Kidney tubule cell (primary cell): ENCODE measurements around the gene COMMD2.

ENCODE experiments used
- DNase-seq: peaks from one replicate; pipeline ENCODE4 v3.0.0-alpha.2; 2018; ENCODE audit warnings: low spot score

The COMMD2 gene

DNA sequence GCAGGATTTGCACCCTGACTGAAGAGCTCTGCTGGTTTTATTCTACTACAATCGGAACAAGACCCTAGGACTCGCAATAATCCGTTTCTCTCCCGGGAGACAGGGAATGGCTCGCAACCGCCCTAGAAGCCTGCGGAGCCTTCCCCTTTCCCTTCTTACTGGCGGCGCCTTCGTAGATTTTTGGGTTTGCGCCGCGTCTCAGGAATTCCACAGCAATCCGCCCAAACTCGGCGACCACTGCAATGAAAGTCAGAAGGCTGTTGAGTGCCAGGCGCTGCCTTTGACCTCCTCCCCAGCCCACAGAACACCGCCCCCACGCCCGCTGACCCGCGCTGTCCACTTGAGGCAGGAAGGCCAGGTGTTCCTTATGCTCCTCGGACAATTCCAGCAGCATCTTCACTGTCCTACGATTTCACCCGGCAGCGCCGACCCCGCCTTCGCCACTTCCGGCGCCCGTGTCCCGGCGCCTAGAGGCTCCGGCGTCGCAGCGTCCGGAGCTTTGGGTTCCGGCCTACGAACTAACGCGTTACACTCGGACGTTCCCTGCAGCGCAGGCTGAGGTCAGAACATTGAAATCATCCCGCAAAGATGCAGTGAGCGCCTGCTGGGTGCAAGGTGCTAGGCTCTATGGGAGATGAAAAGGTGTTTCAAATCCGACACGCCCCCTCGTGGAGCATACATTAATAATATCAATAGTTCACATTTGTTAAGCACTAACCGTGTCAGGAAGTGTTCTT lies at the start of gene COMMD2:
Gene COMMD2, minus strand, starts transcription at position 439 of the 737 bp plus-strand sequence. Its CDS starts 45 bp downstream, at position 394.
- peak; percentile 95 for DNase-seq

DNA sequence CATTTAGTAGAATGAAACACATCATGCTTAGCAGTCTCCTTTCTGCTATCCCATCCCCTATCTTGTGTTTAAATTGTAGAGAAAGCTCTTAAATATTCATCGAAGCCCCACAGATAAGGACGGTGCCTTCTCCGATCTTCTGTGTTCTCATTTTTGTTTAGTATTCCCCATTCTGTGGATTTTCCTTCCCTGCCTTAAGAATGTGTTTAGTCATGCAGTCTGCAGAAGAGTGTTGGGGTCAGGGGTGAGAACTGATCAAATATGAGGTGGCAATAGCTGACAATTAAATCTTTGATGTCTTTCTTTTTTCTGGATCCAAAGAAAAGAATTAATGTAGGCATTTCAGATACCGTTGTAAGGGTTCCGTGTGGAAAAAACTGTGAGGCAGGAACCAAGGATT lies 49.4 kb upstream of the COMMD2 start:
- DNase-seq: no peak

DNA sequence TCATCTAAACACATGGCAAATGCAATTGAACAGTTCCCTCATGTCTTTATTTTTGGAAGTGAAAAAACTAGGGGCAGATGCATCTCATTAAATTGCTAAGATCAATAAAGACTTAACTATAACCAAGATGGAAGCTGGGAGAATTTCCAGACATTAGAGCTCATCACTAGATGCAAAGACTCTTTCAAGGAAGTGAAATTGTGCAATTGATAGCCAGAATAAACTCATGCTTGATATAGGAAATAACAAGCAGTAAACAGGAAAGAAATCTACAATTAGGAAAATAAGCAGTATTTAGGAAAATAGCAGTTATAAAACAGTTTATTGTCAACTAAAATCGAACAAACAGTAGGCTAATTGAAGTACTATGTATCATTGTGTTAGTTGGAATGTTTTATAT lies 48.9 kb upstream of the COMMD2 start:
- no peak for DNase-seq

DNA sequence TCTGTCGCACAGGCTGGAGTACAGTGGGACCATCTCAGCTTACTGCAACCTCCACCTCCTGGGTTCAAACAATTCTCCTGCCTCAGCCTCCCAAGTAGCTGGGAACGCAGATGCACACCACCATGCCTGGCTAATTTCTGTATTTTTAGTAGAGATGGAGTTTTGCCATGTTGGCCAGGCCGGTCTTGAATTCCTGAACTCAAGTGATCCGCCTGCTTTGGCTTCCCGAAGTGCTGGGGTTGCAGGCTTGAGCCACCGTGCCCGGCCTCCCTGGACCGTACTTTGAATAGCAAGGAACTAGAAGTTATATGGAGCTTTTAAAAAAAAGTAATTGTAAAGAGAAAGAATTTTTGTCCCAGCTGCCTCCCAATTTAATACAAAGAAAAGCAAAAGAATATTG lies 48.4 kb upstream of the COMMD2 start:
- DNase-seq: no peak

DNA sequence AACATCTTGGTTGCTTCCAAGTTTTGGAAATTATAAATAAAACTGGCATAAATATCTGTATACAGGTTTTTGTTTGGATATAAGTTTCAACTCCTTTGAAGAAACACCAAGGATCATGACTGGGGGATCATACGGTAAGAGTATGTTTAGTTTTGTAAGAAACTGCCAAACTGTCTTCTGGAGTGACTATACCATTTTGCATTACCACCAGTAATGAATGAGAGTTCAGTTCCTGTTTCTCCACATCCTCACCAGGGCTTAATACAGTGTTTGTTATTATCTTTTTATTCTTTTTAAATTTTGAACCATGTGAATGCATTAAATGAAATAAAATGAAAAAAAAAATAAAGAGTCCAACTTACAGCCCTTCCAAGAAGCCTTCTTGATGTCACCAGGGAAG lies 43.7 kb upstream of the COMMD2 start:
- DNase-seq: no peak

DNA sequence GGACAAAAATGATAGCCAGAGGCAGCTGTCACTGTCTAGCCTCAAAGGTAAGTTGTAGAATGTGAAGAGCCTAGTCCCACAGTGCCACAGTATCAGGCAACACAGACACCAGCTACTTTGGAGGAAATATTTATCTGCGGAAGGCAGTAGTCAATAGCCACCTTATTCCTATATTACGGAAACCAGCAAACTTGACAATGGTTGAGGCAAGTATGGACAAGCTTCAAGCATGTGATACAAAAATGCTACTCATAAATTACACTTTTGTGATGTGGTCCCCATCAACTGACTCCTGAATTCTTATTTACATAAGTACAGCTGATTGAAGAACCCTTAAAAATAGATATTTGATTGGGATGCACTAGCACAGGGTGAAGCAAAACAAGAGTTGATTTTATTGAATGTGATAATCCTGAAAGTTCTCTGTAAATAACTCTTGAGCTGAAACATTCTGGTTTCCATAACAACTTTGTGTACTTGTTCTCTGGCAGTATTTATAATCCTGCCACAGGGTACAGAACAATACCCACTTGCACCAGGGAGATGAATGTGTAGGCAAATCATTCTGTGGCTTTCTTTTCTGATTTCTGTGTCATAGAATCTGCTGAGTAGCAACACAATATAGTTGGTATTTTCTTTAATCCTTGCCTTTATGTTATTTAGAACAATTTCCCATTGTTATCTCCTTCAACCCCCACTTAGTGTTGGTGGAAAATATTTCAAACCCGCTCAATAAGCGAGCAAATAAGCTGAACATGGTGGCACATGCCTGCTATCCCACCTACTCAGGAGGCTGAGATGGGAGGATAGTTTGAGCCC lies 40.4 kb upstream of the COMMD2 start, which contains the start of gene ANKUB1:
Gene ANKUB1, minus strand, starts transcription at position 103 of the 819 bp plus-strand sequence. CDS start 188 bp downstream, outside the sequence.
- DNase-seq: no peak

DNA sequence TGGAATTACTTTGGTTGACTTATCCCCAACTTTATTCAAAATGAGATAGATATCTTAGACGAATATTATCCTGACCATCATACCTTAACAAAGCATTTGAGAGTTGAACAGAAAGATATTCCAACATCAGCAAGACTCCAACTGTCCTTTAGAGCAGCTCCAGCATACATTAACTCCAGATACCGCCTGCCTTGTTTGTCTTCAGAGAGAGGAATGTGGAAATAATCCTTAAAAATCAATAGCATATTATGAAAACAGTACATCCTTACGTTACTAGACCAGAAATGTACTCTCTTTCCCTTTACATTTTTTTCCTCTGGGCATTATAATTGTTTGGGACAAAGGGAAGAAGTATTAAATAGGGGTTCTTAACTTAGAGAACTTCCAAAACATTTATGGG lies 38.4 kb upstream of the COMMD2 start:
- no peak for DNase-seq

DNA sequence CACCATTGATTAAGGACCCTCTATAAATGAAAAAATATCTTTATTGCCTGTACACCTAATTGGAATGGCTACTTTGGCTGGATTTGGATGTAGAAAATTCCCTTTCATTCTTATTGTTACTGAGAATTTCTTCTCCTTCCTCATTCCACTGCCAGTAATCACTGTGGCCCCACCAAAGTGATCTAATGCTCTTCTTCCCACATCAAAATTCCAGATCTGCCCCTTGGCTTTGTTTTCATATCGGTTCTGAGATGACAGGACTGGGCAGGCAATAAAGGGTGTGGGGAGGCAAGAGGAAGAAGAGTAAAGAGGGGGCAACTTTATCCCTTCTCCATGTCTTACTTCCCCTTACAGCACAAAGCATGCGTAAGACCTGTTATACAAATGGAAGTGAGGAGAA lies 38.0 kb upstream of the COMMD2 start:
- peak; percentile 85 for DNase-seq

DNA sequence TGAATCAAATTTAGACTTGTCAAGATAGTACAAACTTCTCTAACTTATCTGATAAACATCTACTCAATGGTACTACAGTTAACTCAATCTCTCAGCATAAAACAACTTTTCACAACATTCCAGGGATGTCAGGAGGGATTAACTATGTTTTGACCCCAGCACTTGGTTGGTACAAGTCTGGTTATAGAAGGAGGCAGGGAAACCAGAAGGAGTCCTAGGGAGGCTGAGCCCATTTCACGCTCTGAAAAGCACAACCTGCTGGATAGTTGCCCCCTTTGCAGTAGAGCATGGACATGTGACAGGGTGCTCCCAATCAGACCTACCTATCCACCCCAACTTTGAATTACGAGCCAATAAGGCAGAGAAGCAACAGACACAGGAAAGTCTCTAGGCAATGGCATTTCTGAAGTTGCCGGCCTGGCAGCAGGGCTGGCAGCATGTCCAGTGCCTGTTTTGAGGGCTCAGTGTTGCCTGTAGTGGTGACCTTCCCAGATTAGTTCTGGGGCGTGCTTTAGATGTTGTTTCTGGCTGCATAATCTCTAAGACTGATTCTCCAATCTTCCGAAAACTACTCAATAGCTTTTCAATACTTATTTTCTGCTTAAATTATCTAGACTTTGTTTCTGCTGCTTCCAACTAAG lies 31.9 kb upstream of the COMMD2 start:
- no peak for DNase-seq

DNA sequence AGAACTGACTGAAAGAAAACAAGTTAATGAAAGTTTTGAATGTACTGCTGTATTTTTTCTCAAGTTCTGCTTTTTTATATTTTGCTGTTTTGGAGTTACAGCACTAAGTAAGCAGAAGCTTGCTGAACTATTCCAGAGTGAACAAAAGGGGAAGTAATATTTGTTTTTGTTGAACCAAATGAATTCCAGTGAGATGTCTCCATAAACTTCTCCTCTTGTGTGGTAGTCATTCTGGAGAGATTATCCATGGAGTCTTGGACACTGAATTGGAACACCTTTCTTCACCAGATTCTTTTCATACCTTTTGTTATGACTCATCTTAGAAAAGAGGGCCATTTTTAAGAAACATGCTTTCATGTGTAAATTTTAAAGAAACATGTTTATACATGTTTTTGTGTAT lies 31.3 kb upstream of the COMMD2 start:
- peak; percentile 90 for DNase-seq

DNA sequence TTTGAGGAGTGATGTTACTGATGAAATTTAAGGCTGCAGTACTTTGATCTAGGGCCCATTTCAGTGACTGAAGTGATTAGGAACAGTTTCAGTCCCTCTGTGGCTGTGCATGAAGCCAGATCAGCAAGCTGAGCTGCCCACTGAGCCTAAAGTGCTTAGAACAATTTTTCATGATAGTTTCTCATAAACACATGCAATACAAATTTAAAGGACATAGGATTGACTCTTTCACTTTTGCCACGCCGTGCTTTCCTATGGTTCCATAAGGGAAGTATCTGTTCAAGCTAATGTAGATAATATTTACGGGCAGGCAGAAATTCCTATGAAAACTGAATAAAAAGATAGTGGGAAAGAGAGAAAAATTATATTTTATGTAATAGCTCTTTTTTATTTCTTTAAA lies 29.5 kb upstream of the COMMD2 start:
- no peak for DNase-seq

DNA sequence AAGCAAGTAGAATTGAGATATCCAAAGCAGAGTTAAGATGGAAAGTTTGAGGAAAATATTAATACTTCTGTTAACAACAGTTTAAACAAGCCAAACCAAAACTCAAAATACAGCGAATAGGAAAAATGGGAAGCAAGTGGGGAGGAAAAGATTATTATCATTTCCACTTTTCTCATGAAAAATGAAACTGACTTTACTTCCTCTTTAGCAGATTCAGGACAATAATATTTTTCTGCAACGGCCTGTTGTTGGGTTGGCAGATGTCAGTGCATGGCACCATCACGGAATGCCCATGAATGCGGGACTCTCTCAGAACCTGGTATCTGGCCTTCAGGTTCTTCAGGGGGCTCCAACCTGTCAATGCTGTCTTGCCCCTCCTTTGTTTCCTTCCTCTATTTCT lies 28.9 kb upstream of the COMMD2 start:
- no peak for DNase-seq

DNA sequence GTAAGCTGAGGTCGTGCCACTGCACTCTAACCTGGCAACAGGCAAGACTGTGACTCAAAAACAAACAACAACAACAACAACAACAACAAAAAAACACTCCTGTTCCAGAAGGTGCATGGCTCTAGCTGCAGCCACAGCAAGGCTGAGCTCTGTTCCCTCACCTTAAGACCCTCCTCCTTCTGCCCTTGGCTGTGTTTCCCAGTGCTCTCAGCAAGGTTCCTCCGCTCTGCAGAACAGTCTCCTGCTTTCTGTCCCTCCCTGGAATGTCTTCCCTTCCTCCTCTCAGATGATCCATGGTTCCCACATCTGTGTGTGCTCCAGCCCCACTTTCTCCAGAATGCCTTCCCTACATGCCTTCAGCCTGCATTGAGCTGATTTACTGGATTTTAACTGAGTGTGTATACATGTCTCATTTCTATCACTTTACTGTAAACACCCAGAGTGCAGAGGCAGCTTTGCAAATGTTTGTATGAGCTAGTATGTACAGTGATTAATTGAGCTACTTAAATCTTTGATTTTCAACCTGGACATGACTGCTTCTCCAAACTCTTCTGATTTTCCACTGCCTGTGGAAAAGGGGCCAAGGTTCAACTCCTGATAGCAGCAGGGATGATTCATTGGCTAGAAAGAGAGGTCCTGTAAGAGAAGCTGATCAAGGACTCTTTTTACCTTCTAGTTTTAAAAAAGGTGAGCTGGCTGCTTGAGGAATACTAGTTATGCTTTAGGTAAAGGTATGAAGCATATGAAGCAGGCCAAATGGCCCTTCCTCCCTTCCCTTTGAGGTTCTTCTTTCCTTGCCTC lies 25.3 kb upstream of the COMMD2 start:
- no peak for DNase-seq

DNA sequence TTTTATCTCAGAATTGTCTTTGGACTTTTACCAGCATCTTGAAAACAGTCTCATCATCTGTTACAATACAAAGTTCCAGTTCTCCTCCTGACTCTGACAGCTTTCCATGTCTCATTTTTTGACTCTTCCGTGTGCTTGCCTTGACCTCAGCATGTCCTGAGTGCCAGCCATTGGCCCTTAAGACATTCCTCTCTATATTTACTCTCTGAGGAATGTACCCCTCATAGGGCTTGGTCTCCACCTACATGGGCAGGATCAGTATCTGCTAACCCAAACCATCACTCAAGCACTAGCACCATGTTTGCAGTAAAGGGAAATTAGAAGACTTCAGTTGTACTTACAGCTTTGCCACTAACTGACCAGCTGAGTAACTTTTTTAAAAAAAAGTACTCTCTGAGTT lies 23.9 kb upstream of the COMMD2 start:
- no peak for DNase-seq

DNA sequence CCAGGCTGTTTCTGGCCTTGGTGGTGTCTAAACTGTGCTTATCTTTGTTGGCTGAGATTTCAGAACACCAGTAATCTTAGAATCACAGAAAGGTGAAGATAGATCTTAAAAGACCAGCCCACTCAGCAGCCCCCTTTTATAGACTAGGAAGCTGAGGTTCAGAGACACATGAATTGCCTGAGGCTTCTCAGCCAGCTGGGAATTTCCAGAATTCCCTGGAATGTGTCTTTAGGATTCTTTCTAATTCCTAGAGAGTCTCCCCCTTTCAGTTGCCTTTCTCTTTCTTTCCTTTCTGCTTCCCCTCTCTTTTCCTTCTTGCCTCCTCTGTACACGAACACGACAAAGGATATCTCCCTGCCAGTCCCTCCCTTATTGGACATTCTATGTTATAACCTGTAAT lies 20.6 kb upstream of the COMMD2 start:
- DNase-seq: peak; percentile 9

DNA sequence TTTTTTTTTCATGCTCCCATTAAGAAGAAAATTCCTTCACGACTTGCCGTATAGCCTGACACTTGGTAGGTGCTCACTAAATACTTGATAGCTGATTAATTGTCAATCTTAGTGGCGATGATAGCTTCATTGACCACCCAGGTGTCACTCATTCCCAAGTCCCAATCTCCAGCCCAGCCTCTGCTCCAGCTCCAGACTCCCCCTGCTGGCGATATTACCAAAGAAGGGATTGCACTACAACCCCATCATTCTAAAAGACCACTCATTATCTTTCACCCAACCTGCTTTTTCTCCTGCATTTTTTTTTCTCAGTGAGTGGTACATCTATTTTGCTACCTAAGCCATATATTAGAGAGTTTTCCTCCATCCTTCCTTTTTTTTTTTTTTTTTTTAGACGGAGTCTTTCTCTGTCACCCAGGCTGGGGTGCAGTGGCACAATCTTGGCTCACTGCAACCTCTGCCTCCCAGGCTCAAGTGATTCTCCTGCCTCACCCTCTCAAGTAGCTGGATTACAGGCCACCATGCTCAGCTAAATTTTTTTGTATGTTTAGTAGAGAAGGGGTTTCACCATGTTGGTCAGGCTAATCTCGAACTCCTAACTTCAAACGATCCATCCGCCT lies 19.5 kb upstream of the COMMD2 start:
- peak; percentile 43 for DNase-seq

DNA sequence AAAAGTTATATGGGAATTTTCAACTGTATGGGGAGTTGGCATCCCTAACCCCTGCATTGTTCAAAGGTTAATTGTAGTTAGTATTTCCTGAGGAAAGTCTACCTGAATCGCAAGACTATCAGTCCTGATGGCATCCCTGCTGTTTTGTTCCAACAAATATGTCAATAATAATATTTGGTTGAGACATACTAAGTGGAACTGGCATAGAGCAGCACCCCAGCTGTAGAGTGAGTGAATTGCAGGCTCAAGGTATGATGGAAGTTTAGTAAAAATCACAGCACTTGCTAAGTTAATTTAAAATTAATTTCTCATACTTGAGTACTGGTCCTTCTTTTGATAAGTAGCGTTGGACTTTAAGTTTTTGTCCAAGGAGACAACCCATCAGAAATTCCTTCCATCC lies 18.0 kb upstream of the COMMD2 start:
- DNase-seq: no peak

DNA sequence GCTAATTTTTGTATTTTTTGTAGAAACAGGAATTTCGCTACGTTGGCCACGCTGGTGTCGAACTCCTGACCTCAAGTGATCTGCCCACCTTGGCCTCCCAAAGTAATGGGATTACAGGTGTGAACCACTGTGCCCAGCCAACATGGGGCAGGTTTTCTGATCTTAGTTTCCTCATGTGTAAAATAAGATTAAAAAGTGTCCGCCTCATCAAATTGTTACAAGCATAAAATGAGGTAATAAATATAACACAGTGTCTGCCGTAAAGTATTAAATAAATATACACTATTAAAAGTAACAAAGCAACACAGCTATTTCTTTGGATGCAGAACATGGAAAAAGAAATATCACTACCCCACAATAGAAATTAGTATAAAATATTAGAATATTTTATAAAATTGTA lies 16.4 kb upstream of the COMMD2 start:
- DNase-seq: no peak

DNA sequence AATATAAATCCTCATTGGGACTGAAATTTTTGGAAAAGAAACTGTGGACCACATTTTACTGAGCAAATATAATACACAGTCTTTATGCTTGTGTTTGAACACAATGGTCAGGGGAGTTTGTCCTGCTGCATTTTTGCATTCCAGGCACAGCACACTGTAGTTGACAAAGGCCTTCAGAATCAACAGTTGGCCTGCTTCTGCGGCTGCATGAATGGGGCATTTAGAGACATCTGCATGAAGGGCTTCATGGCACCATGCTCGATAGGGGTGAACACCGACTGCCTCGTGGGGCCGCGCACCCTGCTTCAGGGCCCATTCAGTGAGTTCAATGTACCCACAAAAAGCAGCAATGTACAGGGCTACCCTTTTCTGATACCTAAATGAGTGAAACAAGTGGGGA lies 15.4 kb upstream of the COMMD2 start:
- DNase-seq: no peak

DNA sequence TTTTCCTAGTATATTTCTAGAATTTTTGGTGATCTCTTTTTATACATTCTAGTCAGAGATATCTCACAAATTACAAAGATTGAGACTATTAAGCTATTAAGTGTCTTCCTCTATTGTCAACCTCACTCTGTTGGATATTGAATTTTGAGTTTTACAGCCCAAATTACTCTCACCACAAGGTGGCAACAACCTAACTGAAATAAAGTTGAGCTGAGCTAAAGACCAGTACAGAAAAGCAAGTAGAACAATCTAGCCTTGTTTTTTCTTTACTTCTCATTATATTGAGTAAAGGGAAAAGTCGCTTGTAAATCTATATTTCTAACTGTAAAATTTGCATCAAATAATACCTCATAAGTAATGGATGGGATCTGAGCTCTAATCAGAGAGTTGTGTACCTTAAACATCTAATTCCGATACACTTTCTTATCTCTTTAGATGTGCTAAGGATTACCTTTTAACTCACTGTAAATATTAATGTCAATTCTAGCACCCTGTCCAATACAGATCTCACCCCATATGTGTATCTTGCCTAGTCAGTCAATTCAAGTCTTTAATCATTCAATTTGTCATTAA lies 13.6 kb upstream of the COMMD2 start:
- peak; percentile 36 for DNase-seq

DNA sequence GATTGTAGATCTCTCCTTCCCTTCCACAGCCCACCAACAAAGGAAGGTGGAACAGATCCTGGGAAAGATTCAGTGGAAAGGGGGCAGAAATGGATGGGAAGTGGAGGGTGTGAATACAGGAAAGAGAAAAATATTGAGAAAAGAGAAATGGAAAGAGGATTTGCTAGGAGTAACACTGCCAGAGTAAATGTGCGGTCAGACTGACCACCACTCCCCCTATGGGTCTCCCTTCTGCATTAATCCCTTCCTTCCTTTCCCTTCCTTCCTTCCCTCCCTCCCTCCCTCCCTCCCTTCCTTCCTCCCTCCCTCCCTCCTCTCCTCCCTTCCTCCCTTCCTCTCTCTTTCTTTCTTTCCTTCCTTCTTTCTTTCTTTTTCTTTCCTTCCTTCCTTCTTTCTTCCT lies 12.0 kb upstream of the COMMD2 start:
- DNase-seq: no peak
